GM08714 (cell line): Measurements from ENCODE around the gene ATP9A.

ENCODE experiments used
- H3K4me3 ChIP-seq: fragments of 200-500 bp; sonication (Bioruptor generic); 2 replicates; pipeline ENCODE4 v1.5.1; 2014; ENCODE audit warnings: mild to moderate bottlenecking, low read length, inconsistent platforms
- ZNF274 ChIP-seq: IDR thresholded peaks from 2 replicates; pipeline ENCODE4 v1.6.1; 2012; ENCODE audit warnings: mild to moderate bottlenecking, low read depth, low read length

ATP9A gene

DNA sequence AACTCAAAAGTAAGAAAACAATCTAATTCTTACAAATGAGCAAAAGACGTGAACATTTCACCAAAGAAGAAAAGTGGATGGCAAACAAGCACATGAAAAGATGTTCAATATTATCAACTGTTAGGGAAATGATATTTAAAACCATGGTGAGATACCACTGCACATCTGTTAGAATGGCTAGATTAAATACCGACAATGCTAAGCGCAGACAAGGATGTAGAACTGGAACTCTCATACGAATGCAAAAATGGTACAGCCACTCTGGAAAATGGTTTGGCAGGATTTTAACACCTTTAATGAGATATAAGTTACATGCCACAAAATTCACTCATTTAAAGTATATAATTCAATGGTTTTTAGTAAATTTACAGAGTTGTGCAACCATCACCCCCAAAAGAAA is 181.0 kb downstream of the ATP9A start:
- no peak overlapping the region for H3K4me3 ChIP-seq
- no peak for TF ChIP-seq ZNF274

DNA sequence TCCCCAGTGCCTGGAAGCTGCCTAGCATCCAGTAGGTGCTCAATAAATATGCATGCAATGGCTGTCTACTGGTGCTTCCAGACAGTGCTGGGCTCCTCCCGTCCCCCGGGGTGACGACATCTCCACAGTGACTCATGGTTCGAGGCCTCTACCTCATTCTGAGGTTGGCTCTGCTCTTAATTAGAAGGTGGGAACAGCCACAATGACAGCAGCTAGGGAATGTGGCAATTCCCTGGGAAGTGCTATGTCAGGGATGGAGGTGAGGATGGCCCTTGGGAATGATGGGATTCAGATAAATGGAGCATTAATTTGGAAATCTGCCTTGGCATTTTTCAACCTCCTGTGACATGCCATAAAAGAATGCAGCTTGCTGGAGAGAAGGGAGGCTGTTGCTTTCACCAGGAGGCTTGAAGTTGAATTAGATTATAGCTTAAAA is 182.2 kb downstream of the ATP9A start:
- no peak for TF ChIP-seq ZNF274
- no peak overlapping the region for H3K4me3 ChIP-seq

DNA sequence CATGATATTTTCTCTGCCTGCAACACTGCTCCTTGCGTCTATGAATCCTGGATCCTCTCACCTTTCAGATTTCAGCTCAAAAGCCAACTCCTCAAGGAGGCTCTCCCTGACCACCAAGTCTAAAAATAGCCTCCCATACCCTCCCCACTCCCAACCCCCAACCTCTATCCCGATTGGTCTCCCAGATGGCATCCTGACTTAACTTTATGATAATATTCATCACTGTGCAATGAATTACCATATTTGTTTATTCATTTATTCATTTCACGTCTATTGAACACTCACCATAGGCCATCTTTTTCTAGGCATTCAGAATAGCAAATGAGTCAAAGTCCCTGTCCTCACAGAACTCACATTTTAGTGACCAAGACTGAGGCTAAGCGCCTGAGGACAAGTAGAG is 183.0 kb downstream of the ATP9A start:
- no peak for TF ChIP-seq ZNF274
- no peak overlapping the region for H3K4me3 ChIP-seq

DNA sequence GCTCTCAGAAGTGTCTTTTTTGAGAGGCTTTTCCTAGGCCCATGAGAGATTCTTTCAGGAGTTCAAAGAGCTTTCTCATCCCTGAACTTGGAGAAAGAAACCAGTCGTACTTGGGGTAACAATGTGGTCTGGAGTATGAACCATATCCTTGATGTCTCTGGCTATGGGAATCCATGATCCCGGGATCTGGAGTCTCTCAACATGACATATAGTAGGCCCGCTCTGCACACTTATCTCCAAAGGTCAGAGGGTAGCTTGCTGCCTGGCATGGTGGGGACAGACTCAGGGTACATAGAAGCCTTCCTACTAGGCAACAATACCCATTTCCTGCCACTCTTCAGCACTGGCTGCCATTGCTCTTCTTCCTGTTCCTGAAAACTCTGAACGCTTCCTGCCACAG is 183.5 kb downstream of the ATP9A start:
- H3K4me3 ChIP-seq = no peak overlapping the region
- no peak for TF ChIP-seq ZNF274

DNA sequence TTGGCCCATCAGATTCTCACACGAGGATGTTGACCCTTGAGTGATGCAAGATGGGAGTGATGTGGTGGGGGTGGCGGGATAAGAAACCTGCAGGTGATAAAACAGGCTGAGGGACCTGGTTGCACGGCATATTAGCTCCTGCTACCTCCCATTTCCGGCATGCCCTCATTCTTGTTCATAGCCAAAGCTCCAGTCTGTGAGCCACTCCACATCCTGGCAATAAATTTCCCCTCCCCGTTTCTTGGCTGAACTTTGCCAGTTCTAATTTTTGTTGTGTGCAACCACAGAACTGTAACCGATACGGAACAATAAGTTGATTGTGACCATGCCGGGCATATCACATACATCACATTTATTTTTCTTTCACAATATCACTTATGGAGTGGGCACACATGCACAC is 184.1 kb downstream of the ATP9A start:
- no peak for TF ChIP-seq ZNF274

DNA sequence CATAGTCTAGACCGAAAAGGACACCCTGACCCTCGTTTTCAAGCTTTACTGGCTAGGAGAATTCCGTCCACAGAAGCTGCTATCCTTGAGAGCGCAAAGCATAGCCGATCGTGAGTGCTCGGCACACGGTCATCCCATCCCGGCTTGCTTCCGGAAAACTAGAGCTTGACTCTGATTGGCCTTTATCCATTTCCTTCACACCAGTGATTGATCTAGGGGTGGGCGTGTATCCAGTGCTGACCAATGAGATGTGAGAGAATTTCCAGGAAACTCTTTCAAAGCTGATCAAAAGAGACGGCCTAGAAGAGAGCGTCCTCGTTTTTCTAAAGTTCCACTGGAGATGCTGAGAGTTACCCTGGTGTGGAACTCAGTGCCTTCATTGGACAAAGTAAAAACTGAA is 184.7 kb downstream of the ATP9A start:
- TF ChIP-seq ZNF274 = no peak
- H3K4me3 ChIP-seq = no peak overlapping the region

More for the DNA sequence above, 184.1 kb downstream of the ATP9A start:
- H3K4me3 ChIP-seq = no peak overlapping the region

DNA sequence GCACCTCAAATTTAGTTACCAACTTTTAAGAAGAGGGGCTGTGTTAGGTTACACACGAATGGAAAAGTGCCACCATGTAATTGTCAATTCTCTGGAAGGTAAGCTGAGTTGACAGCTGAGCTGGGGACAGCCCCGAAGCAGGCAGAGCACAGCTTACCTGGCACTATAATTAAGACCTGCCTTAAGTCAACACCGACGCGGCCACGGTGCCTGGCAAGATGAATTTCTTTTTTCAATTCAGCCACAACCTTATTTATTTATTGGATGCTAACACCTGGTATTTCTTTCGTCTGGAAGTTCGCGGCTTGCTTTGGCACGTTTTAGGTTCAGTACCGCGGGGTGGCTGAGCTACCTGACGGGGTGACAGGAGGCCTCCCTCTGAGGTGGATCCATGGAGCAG is 185.1 kb downstream of the ATP9A start:
- TF ChIP-seq ZNF274 = no peak
- no peak overlapping the region for H3K4me3 ChIP-seq

DNA sequence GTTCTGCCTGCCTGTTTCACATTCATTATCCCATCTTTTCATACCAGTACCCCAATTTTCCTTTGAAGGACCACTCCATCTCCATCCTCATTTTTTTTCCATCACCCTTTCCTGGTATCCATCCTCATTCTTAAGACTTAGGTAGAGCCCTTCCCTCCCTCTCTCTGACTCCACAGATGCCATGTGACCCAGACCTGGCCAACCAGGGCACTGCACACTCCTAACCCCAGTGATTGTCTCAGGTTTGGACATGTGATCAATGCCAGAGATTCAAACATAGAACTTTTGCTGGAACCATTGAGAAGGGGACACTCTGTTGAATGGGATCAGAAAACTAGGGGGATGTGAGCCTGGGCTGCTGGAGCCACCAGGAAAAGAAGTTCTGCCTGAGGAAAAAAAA is 186.6 kb downstream of the ATP9A start:
- no peak for TF ChIP-seq ZNF274
- H3K4me3 ChIP-seq = no peak overlapping the region

DNA sequence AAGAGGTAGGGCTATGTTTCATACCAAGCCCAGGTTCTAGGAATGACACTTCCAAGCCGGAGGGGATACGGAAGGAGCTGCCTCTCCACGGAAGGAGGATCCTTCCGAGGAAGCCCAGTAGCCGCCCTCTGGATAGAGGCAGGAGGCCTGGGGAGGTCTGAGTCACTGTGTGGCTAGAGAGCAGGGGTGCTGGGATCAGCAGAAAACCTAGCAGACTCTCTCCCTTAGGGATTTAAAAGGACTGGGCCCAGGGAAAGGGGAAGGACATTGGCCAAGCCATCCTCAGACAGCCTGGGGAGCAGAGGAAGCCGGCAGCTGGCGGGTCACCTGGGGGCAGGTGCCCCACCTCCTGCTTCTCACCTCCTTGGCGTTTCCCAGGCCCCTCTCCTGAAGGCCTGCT is 189.1 kb downstream of the ATP9A start:
- no peak overlapping the region for H3K4me3 ChIP-seq
- TF ChIP-seq ZNF274 = no peak

DNA sequence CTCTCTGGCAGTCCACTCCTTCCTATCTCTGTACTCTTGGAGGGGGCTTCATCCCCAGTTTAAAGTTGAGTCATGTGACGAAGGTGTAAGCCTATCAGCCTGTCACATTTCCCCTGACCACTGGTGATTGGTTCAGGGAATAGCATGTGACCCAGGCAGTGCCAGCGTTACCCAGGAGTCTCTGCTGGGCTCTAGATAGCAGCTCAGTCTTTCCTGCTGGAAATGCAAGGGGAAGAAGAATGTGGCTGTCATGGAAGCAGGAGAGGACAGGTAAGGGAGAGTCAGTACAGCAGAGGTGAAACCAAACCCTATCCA is 190.1 kb downstream of the ATP9A start:
- H3K4me3 ChIP-seq = no peak overlapping the region
- no peak for TF ChIP-seq ZNF274

DNA sequence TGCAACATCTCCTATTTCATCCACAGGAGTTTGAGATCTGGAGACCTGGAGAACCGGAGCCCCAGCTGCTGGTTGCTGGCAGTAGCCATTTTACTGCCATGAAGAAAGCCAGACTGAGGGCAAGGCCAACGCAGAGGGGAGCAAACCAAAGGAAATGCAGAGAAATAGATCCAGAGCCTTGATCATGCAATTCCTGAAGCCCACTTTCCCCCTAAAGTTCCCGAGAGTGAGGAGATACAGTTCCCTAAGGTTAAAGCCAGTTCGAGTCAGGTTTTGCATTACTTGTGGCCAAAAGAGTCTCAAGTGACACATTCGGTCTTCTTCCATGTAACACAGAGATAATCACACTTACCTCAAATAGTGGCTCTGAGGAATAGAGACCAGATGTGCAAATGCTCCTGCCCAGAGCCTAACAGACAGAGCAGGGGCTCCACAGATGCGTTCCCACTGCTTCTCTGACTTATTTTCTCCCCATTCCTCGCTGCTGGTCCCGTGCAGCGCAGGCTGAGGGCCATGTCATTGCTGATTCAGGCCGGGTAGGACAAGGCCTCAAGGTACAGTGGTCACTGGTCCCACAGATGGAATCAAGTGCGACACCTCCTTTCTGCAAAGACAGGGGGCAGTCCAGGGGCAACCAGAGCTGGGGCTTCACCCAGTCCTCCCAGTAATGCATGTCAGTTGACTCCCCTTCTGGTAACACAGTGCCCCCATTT is 190.6 kb downstream of the ATP9A start:
- TF ChIP-seq ZNF274 = no peak
- H3K4me3 ChIP-seq = no peak overlapping the region

DNA sequence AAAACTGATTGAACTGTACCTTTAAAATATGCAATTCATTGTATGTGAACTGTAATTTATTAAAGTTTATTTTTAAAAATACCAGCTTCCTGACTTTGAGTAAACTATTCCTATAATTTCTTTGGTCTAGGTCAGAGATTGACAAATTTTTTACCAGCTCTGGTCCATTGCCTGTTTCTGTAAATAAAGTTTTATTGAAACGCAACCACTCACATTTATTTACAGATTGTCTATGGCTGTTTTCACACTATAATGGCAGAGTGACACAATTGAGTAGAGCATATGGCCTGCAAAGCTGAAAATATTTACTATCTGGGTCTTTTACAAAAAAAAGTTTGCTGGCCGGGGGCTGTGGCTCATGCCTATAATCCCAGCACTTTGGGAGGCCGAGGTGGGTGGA is 192.7 kb downstream of the ATP9A start:
- TF ChIP-seq ZNF274 = no peak
- H3K4me3 ChIP-seq = no peak overlapping the region

DNA sequence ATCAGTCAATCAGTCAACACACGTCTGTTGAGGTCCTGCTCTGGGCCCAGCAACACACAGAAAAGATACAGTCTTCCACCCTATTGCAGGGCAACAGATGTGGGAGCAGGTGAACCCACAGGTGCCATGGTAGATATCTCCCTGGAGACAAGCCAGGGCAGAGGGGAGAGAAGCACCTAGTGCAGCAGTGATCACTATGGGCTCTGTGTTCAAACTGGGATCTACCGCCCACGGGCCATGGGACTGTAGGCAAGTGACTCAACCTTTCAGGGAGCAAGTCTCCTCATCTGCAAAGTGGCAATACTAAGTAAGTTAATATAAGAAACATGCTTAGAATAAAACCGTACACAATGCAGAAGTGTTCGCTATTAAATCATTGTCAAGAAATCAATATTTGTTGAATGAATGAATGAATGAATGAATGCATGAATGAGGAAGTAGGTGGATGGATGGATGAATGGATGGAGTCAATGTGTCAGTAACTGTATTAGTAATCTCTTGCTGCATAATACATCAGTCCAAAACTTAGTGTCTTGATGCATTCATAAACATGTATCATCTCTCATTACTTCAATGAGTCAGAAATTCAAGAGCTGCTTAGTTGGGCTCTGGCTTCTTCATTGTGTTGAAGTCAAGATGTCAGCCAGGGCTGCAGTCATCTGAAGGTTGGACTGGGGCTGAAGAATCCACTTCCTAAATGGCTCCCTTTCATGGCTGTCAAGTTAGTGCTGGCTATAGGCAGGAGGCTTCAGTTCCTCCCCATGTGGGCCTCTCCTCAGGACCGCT is 193.7 kb downstream of the ATP9A start:
- H3K4me3 ChIP-seq = no peak overlapping the region
- no peak for TF ChIP-seq ZNF274

DNA sequence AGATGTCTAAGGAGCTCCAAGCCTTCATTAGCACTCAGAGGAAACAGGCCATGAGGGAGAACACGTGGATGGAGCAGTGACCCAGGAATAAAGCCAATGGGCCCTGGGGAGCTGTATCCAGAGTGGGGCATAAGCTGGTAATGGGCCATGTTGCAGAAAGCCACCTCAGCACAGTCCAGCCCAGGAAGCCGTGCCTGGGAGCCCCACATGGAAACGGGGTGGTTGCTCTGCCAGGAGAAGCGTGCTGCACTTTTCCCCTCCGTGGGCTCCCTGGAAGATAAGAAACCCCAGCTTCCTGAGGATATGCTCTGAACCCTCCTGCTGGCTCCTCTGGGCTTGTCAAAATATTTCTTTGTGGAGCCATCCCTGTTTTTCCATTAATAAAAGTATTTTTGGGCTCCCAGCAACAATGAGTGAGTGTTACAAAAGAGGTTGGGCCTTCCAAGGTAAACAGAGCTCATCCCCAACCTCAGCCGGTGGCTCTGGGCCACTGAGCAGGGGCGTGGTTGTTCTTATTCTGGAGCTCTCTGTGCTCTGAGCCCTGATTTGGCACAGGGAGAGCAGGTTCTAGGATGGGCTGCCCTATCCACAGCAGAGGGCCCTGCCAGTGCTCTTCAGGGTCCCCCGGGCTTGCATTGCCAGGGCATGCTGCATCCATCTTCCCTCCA is 194.5 kb downstream of the ATP9A start:
- no peak overlapping the region for H3K4me3 ChIP-seq
- TF ChIP-seq ZNF274 = no peak

DNA sequence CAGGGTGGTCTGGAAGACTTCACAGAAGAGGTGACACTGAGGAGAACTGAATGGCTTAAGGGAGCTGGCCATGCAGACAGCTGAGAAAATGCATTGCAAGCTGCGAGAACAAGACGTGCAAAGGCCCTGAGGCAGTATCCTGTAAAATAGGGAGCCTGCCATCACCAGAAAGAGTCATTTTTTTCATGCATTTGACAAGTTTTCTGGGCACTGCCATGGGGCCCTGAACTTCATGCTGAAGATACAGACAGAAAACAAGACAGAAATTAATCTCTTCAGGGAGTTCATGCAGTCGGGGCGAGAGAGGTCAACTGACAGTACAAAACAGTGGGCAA is 196.8 kb downstream of the ATP9A start:
- H3K4me3 ChIP-seq = no peak overlapping the region
- TF ChIP-seq ZNF274 = no peak
